ENCODE results near the gene PITPNB. TPM values are rescaled to one million over a fixed set of nuclear protein-coding genes. Genes with fewer than 3 reads are reported as not detected.
A peak's percentile ranks its signal among the peaks of the same experiment; 100 is the strongest.

PITPNB gene
- total RNA-seq, 4 donors from 2014 or later = 24.7 to 29.7 (median 28.2) TPM

DNA sequence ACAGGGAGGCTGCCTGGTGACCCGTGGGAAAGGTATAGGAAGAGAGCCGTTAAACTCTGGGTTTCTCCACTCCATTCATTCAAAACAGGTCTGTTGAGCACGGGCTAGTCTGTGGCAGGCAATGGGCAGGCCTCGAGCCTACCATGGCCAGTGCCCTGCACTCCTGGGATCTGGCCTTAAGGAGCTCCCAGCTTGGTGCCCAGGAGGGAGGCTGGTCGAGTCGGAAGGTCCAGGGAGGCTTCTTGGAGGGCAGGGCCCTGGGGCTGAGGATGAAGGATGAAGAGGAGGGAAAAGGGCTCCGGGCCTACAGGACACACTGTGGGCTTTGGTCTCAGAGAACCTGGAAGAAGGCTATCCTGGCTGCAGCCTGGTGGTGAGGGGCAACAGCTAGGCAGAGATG, 75.6 kb downstream of the PITPNB start:
- Histone ChIP-seq H3K4me3 (no peak overlapping the region), H3K36me3 (peaks cover 0 to 12% (median 0%) of the 10 kb centered on the region in 3 donors), H3K27me3 (no peaks in the 10 kb centered on the region), H3K9me3 (no peaks in the 10 kb centered on the region), H3K4me1 (no peaks in the 10 kb centered on the region), H3K27ac (no peak overlapping the region)
- TF ChIP-seq, protein P1, sequence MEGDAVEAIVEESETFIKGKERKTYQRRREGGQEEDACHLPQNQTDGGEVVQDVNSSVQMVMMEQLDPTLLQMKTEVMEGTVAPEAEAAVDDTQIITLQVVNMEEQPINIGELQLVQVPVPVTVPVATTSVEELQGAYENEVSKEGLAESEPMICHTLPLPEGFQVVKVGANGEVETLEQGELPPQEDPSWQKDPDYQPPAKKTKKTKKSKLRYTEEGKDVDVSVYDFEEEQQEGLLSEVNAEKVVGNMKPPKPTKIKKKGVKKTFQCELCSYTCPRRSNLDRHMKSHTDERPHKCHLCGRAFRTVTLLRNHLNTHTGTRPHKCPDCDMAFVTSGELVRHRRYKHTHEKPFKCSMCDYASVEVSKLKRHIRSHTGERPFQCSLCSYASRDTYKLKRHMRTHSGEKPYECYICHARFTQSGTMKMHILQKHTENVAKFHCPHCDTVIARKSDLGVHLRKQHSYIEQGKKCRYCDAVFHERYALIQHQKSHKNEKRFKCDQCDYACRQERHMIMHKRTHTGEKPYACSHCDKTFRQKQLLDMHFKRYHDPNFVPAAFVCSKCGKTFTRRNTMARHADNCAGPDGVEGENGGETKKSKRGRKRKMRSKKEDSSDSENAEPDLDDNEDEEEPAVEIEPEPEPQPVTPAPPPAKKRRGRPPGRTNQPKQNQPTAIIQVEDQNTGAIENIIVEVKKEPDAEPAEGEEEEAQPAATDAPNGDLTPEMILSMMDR (IDR thresholded peaks at IDR 0.05) = no peak
- TF ChIP-seq POLR2A (IDR thresholded peaks at IDR 0.05) = no peak
- peak in 1 of 3 donors; percentile 5 for DNase-seq

DNA sequence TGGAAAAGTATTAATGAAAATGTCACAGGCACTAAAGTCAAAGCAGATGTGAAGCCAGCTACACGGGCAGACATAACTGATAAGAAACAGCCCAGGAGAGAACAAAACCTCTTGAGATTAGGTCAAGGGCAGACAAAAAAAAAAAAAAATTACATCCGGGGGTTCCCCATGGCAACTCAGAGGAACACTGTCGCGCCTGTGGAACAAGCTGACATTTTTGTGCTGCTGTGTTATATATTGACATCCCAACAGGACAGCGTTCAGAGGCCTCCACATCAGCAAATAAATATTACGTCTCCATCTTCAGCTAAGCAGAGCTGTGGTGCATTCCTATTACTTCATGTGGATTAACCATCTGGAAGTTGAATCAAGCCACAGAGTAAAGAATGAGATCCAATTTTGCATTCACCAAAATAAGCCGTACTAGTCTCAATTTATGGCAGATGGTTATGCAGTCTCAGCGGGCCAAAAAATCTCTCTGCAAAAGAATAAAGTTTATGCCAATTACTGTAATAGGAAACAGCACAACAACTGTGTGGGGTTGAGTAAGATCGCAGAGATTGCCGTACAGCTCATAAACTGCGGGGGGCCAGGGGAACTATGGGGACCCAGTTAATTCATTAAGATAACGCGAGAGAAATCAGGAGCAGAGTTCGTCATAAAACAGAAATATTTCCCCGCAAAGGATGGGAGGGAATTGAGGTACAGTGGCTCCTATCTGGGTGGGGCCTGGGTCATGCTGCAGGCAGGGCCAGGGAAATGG, 76.2 kb downstream of the PITPNB start:
- no peaks in the 10 kb centered on the region for H3K27me3 ChIP-seq
- peaks cover 0 to 6% (median 0%) of the 10 kb centered on the region in 3 donors for H3K36me3 ChIP-seq
- TF ChIP-seq, protein P1 (IDR thresholded peaks at IDR 0.05) = no peak
- no peak for TF ChIP-seq POLR2A (IDR thresholded peaks at IDR 0.05)
- DNase-seq = peak in 2 of 3 donors; percentile 10 to 19
- no peaks in the 10 kb centered on the region for H3K4me1 ChIP-seq
- H3K9me3 ChIP-seq = no peaks in the 10 kb centered on the region
- H3K4me3 ChIP-seq = no peak overlapping the region
- H3K27ac ChIP-seq = no peak overlapping the region

DNA sequence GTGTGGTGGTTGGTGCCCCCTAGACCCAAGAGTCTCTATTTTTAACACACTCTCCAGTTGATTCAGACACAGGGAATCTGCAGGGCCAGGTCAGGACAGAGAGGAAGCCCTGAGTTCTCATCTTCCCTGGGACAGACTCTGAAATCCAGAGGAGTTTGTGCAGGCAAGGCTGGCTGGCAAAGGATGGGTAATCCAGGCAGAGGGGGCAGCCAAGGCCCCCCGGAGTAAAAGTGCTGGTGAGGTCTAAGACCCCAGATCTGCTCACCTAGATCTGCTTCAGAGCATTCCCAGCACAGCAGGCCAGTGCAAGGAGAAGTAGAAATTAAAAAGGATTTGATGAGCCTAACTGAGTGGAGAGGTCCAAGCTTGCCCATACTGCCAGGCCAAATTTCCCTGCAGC, 76.9 kb downstream of the PITPNB start:
- H3K27me3 ChIP-seq = no peaks in the 10 kb centered on the region
- no peak overlapping the region for H3K4me3 ChIP-seq
- H3K36me3 ChIP-seq = peaks cover 0 to 4% (median 0%) of the 10 kb centered on the region in 3 donors
- H3K9me3 ChIP-seq = no peaks in the 10 kb centered on the region
- H3K4me1 ChIP-seq = no peaks in the 10 kb centered on the region
- TF ChIP-seq, protein P1 (IDR thresholded peaks at IDR 0.05) = no peak
- no peak for TF ChIP-seq POLR2A (IDR thresholded peaks at IDR 0.05)
- no peak overlapping the region for H3K27ac ChIP-seq
- peak in 1 of 3 donors; percentile 13 for DNase-seq

DNA sequence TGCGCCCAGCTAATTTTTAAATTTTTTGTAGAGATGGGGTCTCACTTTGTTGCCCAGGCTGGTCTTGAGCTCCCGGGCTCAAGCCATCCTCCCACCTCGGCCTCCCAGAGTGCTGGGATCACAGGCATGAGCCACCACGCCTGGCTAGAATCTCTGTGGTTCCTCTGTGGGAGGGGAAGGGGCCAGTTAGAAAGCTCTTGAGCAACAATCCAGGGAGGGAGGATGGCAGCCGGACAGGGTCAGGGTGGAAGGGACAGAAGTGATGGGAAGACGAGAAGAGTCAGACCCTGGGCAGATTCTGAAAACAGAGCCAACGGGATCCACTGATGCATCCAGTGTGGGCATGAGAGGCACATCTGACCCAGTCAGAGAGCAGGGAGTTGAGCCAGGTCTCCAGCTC, 78.6 kb downstream of the PITPNB start:
- Histone ChIP-seq H3K36me3 (no peaks in the 10 kb centered on the region), H3K4me3 (no peak overlapping the region), H3K27me3 (no peaks in the 10 kb centered on the region), H3K9me3 (no peaks in the 10 kb centered on the region), H3K4me1 (no peaks in the 10 kb centered on the region), H3K27ac (no peak overlapping the region)
- DNase-seq = peak in 1 of 3 donors; percentile 18
- TF ChIP-seq, protein P1 (IDR thresholded peaks at IDR 0.05) = no peak
- TF ChIP-seq POLR2A (IDR thresholded peaks at IDR 0.05) = no peak

DNA sequence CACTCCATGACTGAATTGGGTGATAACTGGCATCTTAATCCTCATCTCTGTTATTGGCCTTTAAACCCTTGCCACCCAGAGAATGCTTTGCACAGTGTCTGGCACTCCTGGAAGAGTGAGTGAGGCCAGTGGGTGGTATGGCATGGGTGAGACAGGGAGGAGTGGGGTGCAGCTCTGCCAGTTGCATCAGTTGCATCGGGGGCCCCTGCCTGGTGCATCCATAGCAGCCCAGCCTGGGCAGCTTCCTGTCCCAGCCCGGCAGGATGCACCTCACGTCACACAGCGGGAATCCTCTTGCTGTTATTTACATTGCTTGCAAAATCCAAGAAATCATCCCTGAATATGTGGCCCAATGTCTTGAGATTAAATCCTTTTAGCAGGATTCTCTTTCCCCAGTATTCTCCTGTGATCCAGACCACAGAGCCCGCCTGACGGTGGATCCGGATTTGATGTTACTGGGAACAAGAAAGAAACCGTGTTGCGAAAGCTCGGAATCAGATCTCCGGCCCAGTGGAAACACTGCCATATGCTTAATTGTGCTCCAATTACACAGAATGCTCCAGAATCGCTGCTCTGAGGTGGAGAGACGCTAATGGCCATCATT, 79.9 kb downstream of the PITPNB start:
- Histone ChIP-seq H3K9me3 (no peaks in the 10 kb centered on the region), H3K4me1 (no peaks in the 10 kb centered on the region), H3K36me3 (no peaks in the 10 kb centered on the region), H3K27me3 (no peaks in the 10 kb centered on the region), H3K27ac (no peak overlapping the region), H3K4me3 (no peak overlapping the region)
- peak in 1 of 3 donors; percentile 31 for DNase-seq
- TF ChIP-seq, protein P1 (IDR thresholded peaks at IDR 0.05) = no peak
- no peak for TF ChIP-seq POLR2A (IDR thresholded peaks at IDR 0.05)

All from Peyer's patch (tissue), 4 donors.